ENCODE measurements around the gene GSX1.

GRCh38 chr13:27790523-27790922 is 1.8 kb upstream of the GSX1 start:
- no peak for TF ChIP-seq SMC3 (IDR thresholded peaks at IDR 0.05; ENCODE audit: low read depth, low read length)
- no peak for TF ChIP-seq USF2 (IDR thresholded peaks at IDR 0.05; ENCODE audit: borderline replicate concordance, low read depth, low read length)
- no peak for TF ChIP-seq GABPA (IDR thresholded peaks at IDR 0.05; ENCODE audit: low read depth)
- TF ChIP-seq EP300 (IDR thresholded peaks at IDR 0.05; ENCODE audit: borderline replicate concordance in 1 of 2, low read depth in 1 of 2, low read length in 1 of 2): no peak
- TF ChIP-seq CTCF (IDR thresholded peaks at IDR 0.05): no peak
- TF ChIP-seq POLR2AphosphoS5 (IDR thresholded peaks at IDR 0.05; ENCODE audit: low read depth, low read length): no peak
- TF ChIP-seq RAD21 (IDR thresholded peaks at IDR 0.05; ENCODE audit: low read length): no peak
- TF ChIP-seq, protein P1, sequence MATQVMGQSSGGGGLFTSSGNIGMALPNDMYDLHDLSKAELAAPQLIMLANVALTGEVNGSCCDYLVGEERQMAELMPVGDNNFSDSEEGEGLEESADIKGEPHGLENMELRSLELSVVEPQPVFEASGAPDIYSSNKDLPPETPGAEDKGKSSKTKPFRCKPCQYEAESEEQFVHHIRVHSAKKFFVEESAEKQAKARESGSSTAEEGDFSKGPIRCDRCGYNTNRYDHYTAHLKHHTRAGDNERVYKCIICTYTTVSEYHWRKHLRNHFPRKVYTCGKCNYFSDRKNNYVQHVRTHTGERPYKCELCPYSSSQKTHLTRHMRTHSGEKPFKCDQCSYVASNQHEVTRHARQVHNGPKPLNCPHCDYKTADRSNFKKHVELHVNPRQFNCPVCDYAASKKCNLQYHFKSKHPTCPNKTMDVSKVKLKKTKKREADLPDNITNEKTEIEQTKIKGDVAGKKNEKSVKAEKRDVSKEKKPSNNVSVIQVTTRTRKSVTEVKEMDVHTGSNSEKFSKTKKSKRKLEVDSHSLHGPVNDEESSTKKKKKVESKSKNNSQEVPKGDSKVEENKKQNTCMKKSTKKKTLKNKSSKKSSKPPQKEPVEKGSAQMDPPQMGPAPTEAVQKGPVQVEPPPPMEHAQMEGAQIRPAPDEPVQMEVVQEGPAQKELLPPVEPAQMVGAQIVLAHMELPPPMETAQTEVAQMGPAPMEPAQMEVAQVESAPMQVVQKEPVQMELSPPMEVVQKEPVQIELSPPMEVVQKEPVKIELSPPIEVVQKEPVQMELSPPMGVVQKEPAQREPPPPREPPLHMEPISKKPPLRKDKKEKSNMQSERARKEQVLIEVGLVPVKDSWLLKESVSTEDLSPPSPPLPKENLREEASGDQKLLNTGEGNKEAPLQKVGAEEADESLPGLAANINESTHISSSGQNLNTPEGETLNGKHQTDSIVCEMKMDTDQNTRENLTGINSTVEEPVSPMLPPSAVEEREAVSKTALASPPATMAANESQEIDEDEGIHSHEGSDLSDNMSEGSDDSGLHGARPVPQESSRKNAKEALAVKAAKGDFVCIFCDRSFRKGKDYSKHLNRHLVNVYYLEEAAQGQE (IDR thresholded peaks at IDR 0.05; ENCODE audit: low read depth, low read length): no peak
- no peak for TF ChIP-seq RCOR1 (IDR thresholded peaks at IDR 0.05; ENCODE audit: low read length)
- TF ChIP-seq CHD2 (IDR thresholded peaks at IDR 0.05; ENCODE audit: low read length, partially characterized antibody): no peak
